HL-60/S4 (cell line): ENCODE measurements around the gene ALDOC.

Experiments used
- in situ Hi-C: fragments of 300-500 bp; cut with MboI; formaldehyde crosslinking; loops from 2 replicates; pipeline ENCODE4 v1.14.3; 2022; ENCODE audit warnings: low sequenced_read_pairs

ALDOC gene

GRCh38 chr17:28553000-28553505, 23.6 kb downstream of the ALDOC start:
- in situ Hi-C loops = no loop called here

GRCh38 chr17:28552176-28552999, 24.3 kb downstream of the ALDOC start, which contains the start of gene UNC119:
Gene UNC119, minus strand, starts transcription at chr17:28552624. Its CDS starts 67 bp downstream, at chr17:28552557.
- in situ Hi-C loops = no loop called here

- in situ Hi-C loops = no loop called here
Measured at GRCh38 chr17:28551421-28552175, 25.1 kb downstream of the ALDOC start.

GRCh38 chr17:28550858-28551257, 25.8 kb downstream of the ALDOC start:
- in situ Hi-C loops = no loop called here

GRCh38 chr17:28549236-28550132, 27.2 kb downstream of the ALDOC start:
- in situ Hi-C loops = no loop called here

- in situ Hi-C loops = no loop called here
Measured at GRCh38 chr17:28548417-28549130, 28.1 kb downstream of the ALDOC start.

GRCh38 chr17:28547623-28548416, 28.9 kb downstream of the ALDOC start:
- in situ Hi-C loops = no loop called here

- in situ Hi-C loops = no loop called here
Measured at GRCh38 chr17:28547096-28547622, 29.5 kb downstream of the ALDOC start.

GRCh38 chr17:28545787-28546415, 30.8 kb downstream of the ALDOC start:
- in situ Hi-C loops = no loop called here

GRCh38 chr17:28545141-28545503, 31.6 kb downstream of the ALDOC start:
- in situ Hi-C loops = no loop called here

GRCh38 chr17:28544402-28545140, 32.1 kb downstream of the ALDOC start:
- in situ Hi-C loops = no loop called here

GRCh38 chr17:28541439-28541838, 35.3 kb downstream of the ALDOC start:
- in situ Hi-C loops = no loop called here

GRCh38 chr17:28540231-28540630, 36.5 kb downstream of the ALDOC start:
- in situ Hi-C loops = no loop called here

GRCh38 chr17:28538296-28538895, 38.3 kb downstream of the ALDOC start:
- in situ Hi-C loops = no loop called here

GRCh38 chr17:28537219-28537610, 39.5 kb downstream of the ALDOC start:
- in situ Hi-C loops = no loop called here

GRCh38 chr17:28536532-28537218, 40.0 kb downstream of the ALDOC start:
- in situ Hi-C loops = no loop called here

GRCh38 chr17:28534740-28535375, 41.8 kb downstream of the ALDOC start:
- in situ Hi-C loops = no loop called here
